HG03097 (cell line): Measurements from ENCODE around the gene ABCA13.

Experiments
- ATAC-seq: cut with Tn5 transposase; IDR thresholded peaks from one replicate; pipeline ENCODE4 v1.9.1; 2021; ENCODE audit not compliant: unreplicated experiment, low FRiP score

Gene ABCA13

GRCh38 chr7:48691788-48692187 lies 520.5 kb downstream of the ABCA13 start:
- ATAC-seq = no peak
